ENCODE results near the gene NELL1. TPM values are rescaled to one million over a fixed set of nuclear protein-coding genes. Genes with fewer than 3 reads are reported as not detected.

Gene NELL1
- total RNA-seq, 1 experiment from 2014 or later, result 0.22 TPM

GRCh38 chr11:20980736-20981135, 311.4 kb downstream of the NELL1 start:
- Mint-ChIP-seq H3K27ac (no peak overlapping the region), H3K4me1 (no peaks in the 10 kb centered on the region), H3K9me3 (no peaks in the 10 kb centered on the region), H3K36me3 (ENCODE audit: insufficient read depth in 1 of 3, low read depth in 3 of 3) (no peaks in the 10 kb centered on the region; a peak in 1 of 7 replicates), H3K27me3 (ENCODE audit: low read depth) (no peaks in the 10 kb centered on the region), H3K4me3 (no peak overlapping the region)
- Histone ChIP-seq H3K56ac (ENCODE audit: insufficient read length, low read depth, low read length) (no peak overlapping the region), H3K23me2 (ENCODE audit: insufficient read length, low read depth, low read length, poor library complexity, severe bottlenecking) (no peaks in the 10 kb centered on the region), H4K5ac (ENCODE audit: insufficient read length, low read depth, low read length) (no peak overlapping the region), H2BK12ac (ENCODE audit: insufficient read length, low read depth, low read length) (no peak overlapping the region), H3K18ac (ENCODE audit: insufficient read length, low read depth, low read length) (no peak overlapping the region), H3K9me3 (ENCODE audit: control insufficient read depth, low read depth, low read length) (no peaks in the 10 kb centered on the region), H3K23ac (ENCODE audit: insufficient read length, low read depth, low read length) (no peak overlapping the region), H2BK20ac (ENCODE audit: low read depth, low read length, poor library complexity, severe bottlenecking) (no peak overlapping the region), H3K9ac (ENCODE audit: extremely low read depth, insufficient read length, low read length) (no peak overlapping the region), H2BK5ac (ENCODE audit: insufficient read length, low read length) (no peak overlapping the region), H3K79me2 (ENCODE audit: insufficient read depth, low read length) (no peaks in the 10 kb centered on the region), H2AK5ac (ENCODE audit: insufficient read length, low read length) (no peak overlapping the region), H4K8ac (replicated peaks; ENCODE audit: insufficient read length, low read depth, low read length) (no peak overlapping the region), H3K27me3 (ENCODE audit: insufficient read depth, low read length) (no peaks in the 10 kb centered on the region), H3K4me2 (ENCODE audit: insufficient read depth, insufficient read length, low read length) (no peak overlapping the region), H3K79me1 (ENCODE audit: insufficient read depth, low read depth, low read length, poor library complexity, severe bottlenecking) (no peaks in the 10 kb centered on the region), H3K14ac (ENCODE audit: insufficient read depth, low read length) (no peak overlapping the region), H3K4me1 (ENCODE audit: insufficient read depth, low read length) (no peaks in the 10 kb centered on the region), H2BK120ac (ENCODE audit: low read depth, low read length, poor library complexity, severe bottlenecking) (no peak overlapping the region), H2AFZ (ENCODE audit: low read length) (no peak overlapping the region), H4K91ac (ENCODE audit: insufficient read length, low read depth, low read length) (no peak overlapping the region), H3K27ac (ENCODE audit: insufficient read length, low read depth, low read length) (no peak overlapping the region), H3T11ph (ENCODE audit: low read length) (no peak overlapping the region), H3K4ac (ENCODE audit: low read depth, low read length) (no peak overlapping the region), H2BK15ac (ENCODE audit: low read depth, low read length) (no peak overlapping the region), H4K20me1 (ENCODE audit: control insufficient read depth, insufficient read depth, insufficient read length) (no peaks in the 10 kb centered on the region)
- TF ChIP-seq CTCF (conservative IDR thresholded peaks at IDR 0.05), result no peak
- DNase-seq, result no peak

Measured in H9 (cell line).